Ovary (tissue), 3 donors: ENCODE measurements around the gene DNAJB8.

Source experiments
- CTCF ChIP-seq, 3 donors: fragments of 450-650 bp in 2 of 3; fragments of 200-600 bp in 1 of 3; IDR thresholded peaks; one replicate each; pipeline versions ENCODE4 v1.5.1 to v1.8.0; 2016 to 2022; ENCODE audit warnings: antibody characterized with exemption in 3 of 3, mild to moderate bottlenecking in 1 of 3
- EP300 ChIP-seq: sonication (generic); formaldehyde crosslinking; IDR thresholded peaks from one replicate; pipeline ENCODE4 v1.6.1; 2017; ENCODE audit warnings: antibody characterized with exemption
- POLR2A ChIP-seq: fragments of 450-650 bp; IDR thresholded peaks from one replicate; pipeline ENCODE4 v1.6.1; 2017; ENCODE audit warnings: antibody characterized with exemption, mild to moderate bottlenecking, moderate library complexity
- donor health status: DM: no; HTN: no; CAD: no.

- TF ChIP-seq CTCF (IDR thresholded peaks at IDR 0.05) (no peak), POLR2A (no peak), EP300 (no peak)
These were observed 13.6 kb upstream of the DNAJB8 start for GRCh38 chr3:128480278-128480677.
